DMS79 treated with DMSO at 0.1 percent for 48 hours (cell line): ENCODE results near the gene OR2C1.

ENCODE experiments used
- DNase-seq: peaks from one replicate; lab custom pipeline; 2025; lab: John Stamatoyannopoulos, UW

OR2C1 gene

DNA sequence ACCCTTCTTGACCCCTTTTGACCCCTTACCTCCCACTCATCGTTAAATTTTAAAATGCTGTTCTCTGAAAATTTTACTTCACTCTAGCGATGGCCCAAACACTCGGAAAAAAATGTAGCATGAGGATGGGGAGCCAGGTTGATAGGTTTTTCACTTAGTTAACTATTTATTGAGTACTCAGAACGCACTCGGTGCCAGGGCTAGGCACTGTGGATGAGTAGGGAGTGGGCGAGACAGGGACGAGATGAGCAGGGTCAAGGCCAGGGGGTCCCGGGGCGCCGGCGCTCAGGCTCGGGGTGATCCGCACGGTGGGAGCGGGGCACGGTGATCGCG, 44.7 kb downstream of the OR2C1 start:
- no peak for DNase-seq

DNA sequence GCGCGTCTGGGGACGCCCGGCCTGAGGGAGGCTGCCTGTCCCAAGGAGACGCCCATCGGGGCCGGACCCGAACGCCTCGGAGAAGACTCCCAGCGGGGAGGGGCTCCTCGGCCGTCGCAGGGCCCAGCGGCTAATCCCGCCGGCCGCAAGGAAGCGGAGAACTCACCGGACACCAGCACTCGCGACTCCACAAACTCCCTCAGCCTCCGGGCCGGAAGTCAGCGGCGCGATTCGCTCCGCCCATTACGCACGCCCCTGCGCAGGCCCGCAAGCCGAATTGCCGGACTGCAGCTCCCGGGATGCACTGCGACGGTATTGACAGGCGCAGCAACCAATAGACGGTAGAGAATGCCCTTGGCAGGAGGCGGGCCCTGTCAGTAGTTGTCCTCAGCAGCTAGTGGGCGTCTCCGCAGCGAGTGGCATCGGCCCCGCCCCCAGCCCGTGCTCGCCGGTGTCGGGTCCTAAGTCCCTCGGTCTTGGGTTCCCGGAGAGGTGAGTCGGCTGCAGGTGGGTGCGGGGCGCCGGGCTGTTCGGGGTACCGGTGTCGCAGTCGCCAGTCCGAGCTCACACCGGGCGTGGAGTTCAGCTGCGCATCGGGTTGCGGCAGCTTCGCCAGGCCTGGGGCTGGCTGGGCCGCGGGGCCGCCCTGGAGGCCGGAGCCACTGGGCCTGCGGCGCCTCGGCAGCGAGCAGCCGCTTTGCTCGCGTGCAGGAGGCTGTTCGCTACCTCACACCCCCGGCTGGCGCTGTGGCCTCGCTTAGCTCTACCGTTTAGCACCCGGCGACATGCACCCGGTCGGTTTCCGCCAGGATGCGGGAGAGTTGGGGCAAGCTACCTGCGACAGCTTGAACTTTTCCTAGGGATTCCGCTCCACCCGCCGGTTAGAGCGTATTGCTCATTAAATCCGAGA, 45.3 kb downstream of the OR2C1 start, which contains the start of the genes ZNF174 and ZSCAN32:
ZNF174 (plus strand) TSS at position 437 of the 910 bp plus-strand sequence. CDS start 790 bp downstream, outside the sequence.
ZSCAN32 (minus strand) TSS at position 226 of the 910 bp plus-strand sequence. CDS start 3,447 bp downstream, outside the sequence.
- peak; percentile 96 for DNase-seq

DNA sequence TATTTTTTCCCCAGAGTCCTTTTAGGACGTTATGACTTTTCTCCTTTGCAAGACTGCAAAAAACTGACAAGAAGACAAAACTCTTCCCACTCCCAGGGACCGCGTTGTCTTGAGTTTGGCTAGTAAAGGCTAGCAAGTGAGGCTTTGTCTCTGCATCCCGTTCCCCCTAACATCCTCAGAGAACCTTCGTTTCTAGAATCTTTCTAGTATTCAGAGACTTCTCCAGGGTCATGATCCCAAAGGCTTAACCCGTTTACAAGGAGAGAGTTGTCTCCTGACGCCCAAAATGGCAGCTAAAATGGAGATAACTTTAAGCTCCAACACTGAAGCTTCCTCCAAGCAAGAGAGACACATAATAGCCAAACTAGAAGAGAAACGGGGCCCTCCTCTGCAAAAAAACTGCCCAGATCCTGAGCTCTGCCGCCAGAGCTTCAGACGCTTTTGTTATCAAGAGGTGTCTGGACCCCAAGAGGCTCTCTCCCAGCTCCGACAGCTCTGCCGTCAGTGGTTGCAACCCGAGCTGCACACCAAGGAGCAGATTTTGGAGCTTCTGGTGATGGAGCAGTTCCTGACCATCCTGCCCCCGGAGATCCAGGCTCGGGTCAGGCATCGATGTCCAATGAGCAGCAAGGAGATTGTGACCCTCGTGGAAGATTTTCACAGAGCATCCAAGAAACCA, 46.2 kb downstream of the OR2C1 start:
- DNase-seq = peak; percentile 45
